GM19397 (cell line): ENCODE data around the gene CFAP299.
"Not testable (repeated sequence)": the region's sequence is repeated elsewhere in the genome, so short reads cannot be mapped to it uniquely, and the experiment has no call there.

ENCODE experiments used
- ATAC-seq: cut with Tn5 transposase; IDR thresholded peaks from one replicate; pipeline ENCODE4 v1.9.1; 2021; ENCODE audit warnings: mild to moderate bottlenecking, moderate library complexity; ENCODE audit not compliant: unreplicated experiment

Gene CFAP299

GRCh38 chr4:80324171-80324570 is 11.4 kb upstream of the CFAP299 start:
- no peak for ATAC-seq

- ATAC-seq, result no peak
Observed at GRCh38 chr4:80331693-80332092, 3.8 kb upstream of the CFAP299 start.

GRCh38 chr4:80333121-80333520 is 2.4 kb upstream of the CFAP299 start:
- no peak for ATAC-seq

- ATAC-seq, result no peak
Observed at GRCh38 chr4:80334568-80334967, 962 bp upstream of the CFAP299 start.

GRCh38 chr4:80335226-80335553 is 340 bp upstream of the CFAP299 start:
- no peak for ATAC-seq

- ATAC-seq, result no peak
Observed at GRCh38 chr4:80336582-80336981, 1.1 kb downstream of the CFAP299 start.

GRCh38 chr4:80340036-80340435 is 4.5 kb downstream of the CFAP299 start:
- no peak for ATAC-seq

GRCh38 chr4:80342684-80343083 is 7.2 kb downstream of the CFAP299 start:
- ATAC-seq, result not testable (repeated sequence)

- ATAC-seq, result no peak
Observed at GRCh38 chr4:80343887-80344286, 8.4 kb downstream of the CFAP299 start.

- no peak for ATAC-seq
Observed at GRCh38 chr4:80360084-80360483, 24.6 kb downstream of the CFAP299 start.

GRCh38 chr4:80360900-80361299 is 25.4 kb downstream of the CFAP299 start:
- ATAC-seq, result no peak

- ATAC-seq, result no peak
Observed at GRCh38 chr4:80361329-80361900, 25.9 kb downstream of the CFAP299 start.

GRCh38 chr4:80362578-80363181 is 27.1 kb downstream of the CFAP299 start:
- ATAC-seq, result no peak

GRCh38 chr4:80365928-80366327 is 30.4 kb downstream of the CFAP299 start:
- ATAC-seq, result peak; percentile 84

GRCh38 chr4:80367737-80368136 is 32.2 kb downstream of the CFAP299 start:
- no peak for ATAC-seq

- ATAC-seq, result no peak
Observed at GRCh38 chr4:80370635-80371034, 35.1 kb downstream of the CFAP299 start.

- no peak for ATAC-seq
Observed at GRCh38 chr4:80371046-80371445, 35.5 kb downstream of the CFAP299 start.

- no peak for ATAC-seq
Observed at GRCh38 chr4:80374180-80374579, 38.6 kb downstream of the CFAP299 start.

GRCh38 chr4:80382090-80382832 is 46.7 kb downstream of the CFAP299 start:
- no peak for ATAC-seq

- no peak for ATAC-seq
Observed at GRCh38 chr4:80385397-80386280, 50.1 kb downstream of the CFAP299 start.

GRCh38 chr4:80386281-80386886 is 50.9 kb downstream of the CFAP299 start:
- ATAC-seq, result no peak
